NCI-H226 (cell line): ENCODE results near the gene STK32C.
"Not testable (repeated sequence)": the region's sequence is repeated elsewhere in the genome, so short reads cannot be mapped to it uniquely, and the experiment has no call there.

ENCODE experiments used
- DNase-seq: peaks from one replicate; pipeline ENCODE4 v3.0.0-alpha.2; 2015

STK32C gene

DNA sequence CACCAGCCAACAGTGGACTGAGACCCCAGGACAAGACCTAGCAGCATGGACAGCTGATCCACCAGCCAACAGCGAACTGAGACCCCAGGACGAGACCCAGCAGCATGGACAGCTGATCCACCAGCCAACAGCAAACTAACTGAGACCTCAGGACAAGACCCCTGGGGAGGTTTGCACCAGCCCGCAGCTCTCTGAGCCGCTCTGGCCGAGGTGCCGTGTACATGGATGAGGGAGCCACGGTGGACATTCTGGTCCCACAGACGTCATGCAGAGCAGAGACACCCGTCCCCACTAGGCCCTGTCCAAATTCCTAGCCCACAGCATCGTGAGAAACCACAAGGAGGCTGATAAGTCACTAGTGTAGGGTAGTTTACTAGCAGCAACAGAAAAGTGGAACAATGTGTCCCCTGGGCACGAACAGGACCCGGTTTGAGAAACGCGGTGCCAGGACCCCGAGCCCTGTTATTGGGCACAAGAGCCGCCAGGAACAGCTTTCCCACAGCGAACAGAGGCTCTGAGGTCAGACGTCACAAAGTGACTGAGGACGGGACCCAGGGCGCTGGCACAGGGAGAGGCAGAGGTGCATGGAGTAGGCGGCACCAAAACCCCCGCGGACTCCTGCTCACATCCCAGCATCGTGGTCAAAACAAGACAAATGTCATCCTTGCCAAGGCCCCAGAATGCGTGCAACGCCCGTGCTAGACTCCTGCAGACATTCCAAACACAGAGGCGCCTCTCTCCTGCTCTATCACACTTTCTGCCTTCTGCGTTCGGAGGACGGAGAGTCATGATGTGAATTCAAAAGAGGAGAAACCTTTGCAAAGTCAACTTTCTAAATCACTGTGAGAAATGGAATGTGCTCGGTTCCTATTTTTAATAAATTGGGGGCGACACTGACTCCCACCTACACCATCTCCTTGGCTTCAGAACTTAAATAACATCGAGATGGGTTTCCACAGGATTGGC is 8.1 kb downstream of the STK32C start:
- no peak for DNase-seq

DNA sequence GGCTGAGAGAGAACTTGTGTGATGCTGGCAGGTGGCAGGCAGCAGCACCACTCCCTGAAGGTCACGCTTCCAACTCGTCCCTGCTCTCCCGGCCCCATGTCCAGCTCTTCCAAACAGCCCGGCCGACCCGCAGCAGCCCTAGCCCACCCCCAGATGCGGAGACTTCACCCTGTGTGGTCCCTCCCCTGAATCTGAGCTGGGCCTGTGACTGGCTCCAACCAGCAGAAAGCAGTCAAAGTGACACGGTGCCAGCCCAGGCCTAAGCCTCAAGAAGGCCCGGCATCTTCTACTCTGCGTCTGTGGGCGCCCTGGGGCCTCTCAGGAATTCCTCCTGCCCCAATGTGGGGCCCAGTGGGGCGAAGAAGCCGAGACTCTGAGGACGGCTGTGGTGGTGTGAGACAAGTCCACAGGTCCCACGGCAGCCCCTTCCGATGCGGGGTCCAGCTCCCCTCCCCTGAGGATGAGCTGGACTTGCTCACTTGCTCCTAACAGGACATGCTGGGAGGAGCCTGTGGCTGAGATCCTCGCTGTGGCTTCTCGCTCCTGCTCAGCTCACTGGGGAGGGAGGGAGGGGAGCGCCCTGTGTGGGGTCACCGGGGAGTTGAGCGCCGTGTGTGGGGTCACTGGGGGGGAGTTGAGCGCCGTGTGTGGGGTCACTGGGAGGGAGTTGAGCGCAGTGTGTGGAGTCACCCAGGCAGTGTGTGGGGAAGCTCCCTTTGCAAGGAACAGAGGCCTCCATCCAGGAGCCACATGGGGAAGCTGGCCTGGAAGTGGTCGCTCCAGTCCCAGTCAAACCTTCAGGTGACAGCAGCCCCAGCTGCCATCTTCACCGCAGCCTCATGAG is 9.5 kb downstream of the STK32C start:
- DNase-seq, result no peak

DNA sequence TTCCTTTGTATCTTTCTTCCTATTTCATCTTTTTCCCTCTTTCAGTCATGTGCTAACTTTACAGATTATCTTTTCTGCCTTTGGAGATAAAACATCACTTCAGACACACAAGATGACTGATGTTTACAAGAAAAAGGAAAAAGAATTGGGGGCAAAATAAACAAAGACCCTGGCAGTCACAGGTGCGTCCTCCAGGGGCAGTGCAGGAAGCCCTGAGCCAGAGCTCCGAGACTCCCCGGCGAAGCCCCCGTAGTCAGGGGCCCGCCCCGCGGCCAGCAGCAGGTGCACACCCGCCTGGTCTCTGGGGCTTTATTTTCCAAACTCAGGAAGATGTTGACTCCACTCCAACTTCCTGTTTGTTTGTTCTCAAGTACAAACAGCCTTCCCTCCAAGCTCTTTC is 10.2 kb downstream of the STK32C start:
- DNase-seq, result no peak

DNA sequence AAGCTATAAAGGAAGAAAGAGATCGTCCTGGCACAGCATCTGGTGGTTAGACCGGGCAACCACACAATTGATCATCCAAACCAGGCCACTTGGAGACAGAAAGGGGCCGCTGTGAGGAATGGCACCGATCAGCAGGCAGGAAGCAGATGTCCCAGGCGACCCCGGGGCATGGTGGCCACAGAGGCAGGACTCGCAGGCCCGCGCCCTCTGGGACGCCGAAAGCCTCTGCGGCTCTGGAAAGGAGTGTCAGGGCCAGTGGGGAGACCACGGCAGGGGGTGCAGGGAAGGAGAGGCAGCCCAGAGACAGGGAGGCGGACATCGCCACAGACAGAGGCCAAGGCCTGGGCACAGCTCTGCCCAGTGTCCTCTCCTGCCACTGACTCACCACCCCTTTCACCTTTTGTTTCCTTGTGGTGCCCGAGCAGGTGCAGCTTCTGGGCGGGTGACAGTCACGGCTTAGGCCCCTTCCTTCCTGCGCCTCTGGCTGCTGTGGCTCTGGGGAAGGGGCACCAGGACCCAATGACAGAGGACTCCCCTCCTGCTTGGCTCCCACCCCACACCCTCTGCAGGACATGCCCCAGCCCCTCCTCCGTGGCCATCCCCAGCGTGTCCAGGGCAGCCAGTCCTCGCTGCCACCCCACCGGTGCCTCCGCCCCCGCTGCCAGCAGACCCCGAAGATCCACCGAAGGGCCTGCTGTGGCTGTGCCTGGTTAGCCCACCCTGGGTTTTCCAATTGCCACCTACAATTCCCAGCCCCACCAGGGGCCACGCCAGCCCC is 10.9 kb downstream of the STK32C start:
- DNase-seq, result no peak

DNA sequence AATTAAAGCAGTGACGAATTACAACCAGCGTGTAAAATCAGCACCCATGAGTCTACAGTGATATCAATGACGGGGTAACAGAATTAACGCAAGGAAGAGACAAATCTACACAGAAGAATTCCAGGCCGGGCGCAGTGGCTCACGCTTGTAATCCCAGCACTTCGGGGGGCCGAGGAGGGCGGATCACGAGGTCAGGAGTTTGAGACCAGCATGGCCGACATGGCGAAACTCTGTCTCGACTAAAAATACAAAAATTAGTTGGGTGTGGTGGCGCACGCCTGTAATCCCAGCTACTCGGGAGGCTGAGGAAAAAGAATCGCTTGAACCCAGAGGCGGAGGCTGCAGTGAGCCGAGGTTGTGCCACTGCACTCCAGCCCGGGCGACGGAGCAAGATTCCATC is 12.3 kb downstream of the STK32C start:
- not testable (repeated sequence) for DNase-seq

DNA sequence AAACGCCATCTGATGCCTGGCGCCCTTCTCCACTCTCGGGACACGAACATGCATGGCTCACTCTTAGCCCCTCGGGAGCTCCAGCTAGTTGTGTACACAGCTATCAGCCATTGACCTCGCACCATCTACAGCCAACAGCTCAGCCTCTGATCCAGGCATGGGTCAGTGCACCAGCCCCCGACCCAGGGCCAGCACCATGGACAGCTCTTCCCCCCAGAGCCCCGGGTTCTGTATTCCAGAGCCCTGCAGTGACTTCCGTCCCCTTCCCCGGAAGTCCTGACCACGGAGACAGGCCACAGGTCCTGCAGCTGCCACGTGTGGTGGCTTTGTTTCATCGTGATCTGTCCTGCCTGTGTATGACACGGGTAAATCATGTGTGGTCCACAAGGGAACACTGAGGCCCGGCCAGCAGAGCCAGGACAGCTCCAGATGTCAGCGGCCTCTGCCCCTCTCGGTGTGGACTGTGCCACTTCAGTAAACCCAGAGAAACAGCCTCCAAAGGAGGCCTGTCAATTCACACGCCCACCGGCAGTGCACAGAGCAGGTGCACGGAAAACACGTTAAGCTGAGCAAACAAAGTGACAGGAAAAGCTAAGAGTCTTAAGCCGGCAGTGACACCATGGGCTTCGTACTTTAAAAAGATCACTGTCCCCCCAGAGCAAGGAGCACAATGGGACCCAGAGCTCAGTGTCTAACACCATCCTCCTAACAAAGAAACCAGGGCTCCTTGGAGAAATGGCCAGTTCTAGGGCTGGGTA is 13.0 kb downstream of the STK32C start:
- DNase-seq, result no peak

DNA sequence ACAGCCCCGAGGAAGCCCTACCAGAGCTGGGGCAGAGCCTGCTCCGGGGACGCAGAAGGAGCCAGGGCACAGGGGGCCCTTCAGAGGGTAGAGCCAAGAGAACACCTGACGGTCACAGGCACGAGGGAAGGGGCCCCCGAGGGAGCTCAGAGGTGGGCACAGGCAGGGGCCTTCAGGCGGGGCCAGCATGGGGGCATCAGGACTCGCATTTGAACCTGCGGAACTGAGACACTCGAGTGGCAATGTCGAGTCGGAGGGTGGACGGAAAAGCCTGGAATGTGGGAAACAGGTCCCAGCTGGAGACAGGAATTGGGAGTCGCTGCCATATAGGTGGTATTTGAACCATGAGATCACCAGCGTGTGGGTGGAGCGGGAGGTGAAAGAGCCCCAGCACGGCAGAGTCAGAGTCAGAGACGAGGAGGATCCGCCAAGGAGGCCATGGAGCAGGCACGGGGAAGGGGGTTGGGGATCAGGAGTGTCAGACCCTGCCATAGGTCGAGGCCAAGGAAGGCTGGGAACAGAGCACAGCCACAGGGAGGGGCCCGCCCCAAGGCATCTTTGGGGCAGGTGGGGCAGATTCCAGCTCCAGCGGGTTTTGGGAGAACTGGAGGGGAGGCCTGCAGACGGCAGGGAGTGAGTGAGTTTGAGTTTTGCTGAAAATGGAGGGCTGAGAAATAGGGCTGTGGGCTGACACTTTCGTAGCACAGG is 13.8 kb downstream of the STK32C start:
- no peak for DNase-seq

DNA sequence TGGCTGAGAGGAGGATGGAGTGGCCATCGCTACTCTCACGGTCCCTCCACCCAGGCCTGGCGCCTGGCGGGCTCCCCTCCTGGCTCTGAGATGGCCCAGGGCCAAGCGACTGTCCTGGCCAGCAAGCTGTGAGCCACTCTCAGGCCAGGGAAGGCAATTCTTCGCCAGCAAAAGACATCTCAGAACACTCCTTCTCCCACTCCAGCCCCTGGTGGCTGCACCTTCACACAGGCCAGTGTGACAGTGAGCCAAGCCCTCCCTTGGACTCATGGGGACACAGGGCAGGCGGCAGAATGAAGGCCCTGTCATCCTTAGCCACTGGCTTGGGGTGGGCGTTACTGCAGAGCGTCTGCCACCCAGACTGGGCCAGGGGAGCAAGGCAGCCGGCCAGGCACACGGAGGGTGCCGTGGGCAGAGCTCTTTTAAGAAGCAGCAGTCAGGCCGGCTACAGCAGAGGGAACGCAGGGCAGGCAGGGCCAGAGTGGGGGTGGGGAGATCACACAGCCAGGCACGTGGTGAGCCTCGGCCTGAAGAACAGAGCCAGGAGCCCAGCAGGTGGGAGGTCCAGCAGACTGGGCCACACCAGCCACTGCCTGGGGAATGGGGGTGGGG is 14.4 kb downstream of the STK32C start:
- no peak for DNase-seq

DNA sequence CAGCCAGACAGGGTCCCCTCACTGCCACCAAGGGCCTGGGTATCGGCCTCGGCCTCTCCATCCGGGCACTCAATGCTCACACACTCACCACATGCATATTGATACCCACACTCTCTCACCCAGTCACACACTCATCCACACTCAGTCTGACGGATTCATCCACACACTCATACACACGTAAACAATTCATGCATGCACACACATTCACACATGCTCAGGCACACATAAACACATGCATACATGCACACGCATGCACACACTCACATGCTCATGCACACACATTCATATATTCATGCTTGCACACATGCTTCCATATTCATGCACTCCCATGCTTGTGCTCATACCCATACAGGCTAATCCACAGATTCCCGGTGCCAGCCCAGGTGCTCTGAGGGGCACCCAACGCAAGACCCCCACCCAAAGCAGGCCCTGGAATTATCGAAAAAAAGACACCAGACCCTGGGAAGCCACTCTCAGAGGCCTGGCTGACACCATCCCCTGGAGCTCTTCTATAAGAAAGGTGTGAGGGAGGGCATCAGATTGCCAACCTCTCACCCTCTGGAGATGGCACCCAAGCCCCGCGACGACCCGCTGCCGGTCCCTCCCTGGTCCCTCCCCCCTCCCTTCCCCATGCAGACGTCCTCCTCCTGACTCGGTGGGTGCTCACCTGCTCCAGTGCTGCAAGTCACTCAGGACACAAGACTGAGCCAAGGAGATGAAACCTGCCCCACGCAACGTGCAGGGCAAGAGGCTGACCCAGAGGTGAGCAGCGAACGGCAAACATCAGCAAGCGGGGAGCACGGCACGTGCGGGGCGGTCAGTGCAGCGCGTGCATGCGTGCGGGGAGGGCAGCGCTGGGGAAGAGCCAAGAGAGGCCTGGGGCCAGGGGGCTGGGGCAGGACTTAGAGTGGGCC is 15.2 kb downstream of the STK32C start:
- no peak for DNase-seq

DNA sequence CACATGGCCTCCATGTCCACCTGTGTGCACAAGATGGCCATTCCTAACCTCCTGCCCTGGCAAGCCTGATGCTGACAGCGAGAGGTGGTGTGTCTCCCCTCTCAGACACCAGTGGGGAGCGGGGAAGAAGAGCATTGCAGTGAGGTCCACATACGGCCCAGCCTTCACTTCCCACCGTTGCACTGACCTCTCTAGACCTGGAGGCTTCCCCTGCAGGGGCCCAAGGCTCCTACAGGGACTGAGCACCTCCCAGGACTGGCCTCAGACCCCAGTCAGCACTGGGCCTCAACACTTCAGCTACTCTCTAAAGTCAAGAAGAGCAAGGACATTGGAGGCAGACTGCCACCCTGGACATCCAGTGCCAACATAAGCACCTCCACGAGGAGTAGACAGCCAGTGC is 15.9 kb downstream of the STK32C start:
- no peak for DNase-seq

DNA sequence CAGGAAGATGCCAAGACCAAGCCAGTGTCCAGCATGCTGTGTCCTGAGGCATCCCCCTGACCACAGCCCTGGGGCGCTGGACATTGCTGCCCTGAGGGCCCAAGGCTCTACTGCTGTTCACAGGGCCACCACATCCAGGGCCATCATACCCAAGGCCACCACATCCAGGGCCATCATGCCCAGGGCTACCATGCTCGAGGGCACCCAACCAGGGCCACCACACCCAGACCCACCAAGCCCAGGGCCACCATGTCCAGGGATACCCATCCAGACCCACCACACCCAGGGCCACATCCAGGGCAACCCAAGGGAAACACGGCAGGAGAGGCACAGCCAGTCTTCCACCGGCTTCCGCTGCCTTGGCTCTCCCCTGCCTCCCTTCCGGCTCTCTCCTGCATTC is 17.1 kb downstream of the STK32C start:
- no peak for DNase-seq

DNA sequence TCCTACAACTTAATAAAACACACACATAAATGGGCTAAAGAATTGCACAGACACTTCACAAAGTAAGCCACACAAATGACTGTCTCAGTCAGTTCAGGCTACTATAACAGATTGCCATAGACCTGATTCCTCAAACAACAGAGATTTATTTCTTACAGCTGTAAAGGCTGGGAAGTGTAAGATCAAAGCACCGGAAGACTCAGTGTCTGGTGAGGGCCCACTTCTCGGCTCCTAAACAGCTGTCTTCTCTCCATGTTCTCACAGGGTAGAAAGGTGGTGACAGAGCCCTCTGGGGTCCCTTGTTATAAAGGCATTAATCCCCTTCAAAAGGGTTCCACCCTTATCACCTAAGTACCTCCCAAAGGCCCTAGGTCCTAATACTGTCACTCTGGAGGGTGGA is 18.3 kb downstream of the STK32C start:
- DNase-seq, result no peak

DNA sequence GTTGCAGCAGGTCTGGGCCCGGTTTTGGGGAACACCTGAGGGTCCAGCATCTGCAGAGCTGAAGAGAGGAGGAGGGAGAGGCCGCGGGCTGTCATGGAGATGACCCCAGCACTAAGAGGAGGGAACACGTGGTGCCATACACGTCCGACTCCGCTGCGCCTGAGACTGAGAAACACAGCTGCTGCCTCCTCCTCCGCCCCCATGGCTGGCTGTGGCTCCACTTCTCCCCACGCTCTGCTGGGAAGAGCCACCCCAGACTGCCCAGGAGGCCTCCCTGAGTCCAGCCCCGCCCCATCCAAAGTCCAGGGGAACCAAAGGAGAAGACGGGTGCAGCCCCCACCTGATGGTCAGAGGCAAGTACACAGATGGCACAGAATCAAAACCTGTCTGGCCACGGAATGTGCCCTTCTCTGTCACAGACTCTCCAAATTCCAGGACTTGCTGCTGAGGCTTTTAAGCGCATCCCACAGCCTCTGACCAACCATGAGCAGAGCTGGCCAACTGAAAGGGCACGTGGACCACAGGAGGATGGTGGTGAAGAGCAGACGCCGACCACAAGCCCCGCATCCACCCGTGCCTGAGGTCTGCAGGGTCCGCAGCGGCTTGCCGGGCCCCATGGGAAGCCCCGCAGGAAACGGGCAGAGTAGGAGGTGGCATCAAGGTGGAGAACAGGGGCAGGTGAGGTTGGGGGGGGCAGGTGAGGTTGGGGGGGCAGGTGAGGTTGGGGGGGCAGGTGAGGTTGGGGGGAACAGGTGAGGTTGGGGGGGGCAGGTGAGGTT is 24.0 kb downstream of the STK32C start:
- DNase-seq, result no peak

DNA sequence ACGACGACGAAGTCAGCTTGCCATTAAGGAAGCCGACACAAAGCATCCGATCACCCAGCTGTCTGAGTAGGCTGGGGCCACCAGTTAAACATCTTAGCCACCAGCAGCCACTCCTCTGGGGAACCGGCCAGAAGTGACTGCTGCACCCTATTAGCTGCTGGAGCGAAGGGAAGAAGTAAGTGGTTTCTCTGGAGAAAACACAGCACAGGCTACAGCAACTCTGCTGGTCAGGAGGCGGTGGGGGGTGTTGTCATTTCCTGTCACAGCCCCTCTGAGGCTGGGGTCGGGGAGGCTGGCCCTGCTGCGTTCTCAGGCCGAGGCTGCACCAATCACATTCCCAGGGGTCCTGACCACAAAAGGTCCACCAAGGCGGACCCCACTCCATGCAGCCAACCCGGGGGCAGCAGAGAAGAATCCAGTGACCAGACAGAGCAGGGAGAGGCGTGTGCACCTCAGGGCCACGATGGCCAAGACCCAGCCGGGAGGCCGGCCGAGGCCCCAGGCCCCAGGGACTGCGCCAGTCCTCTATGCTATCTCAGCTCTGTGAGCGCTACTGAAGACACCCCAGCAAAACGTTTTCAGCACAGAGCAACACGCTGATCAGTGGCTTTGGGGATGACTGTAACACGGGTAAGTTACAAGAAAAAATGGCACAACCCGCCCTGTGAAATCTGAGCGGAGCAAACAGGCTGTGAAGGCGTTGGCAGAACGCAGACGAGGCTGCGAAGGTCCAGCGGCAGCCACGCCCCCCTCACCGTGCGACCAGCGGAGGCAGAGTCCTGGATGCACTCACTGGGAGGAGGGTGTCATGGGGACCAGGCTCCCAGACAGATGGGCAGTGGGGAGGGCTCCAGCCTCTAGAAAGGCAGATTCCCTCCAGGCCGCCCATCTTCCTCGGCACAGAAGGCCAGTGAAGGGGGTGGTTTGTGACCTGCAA is 24.8 kb downstream of the STK32C start:
- DNase-seq, result no peak

DNA sequence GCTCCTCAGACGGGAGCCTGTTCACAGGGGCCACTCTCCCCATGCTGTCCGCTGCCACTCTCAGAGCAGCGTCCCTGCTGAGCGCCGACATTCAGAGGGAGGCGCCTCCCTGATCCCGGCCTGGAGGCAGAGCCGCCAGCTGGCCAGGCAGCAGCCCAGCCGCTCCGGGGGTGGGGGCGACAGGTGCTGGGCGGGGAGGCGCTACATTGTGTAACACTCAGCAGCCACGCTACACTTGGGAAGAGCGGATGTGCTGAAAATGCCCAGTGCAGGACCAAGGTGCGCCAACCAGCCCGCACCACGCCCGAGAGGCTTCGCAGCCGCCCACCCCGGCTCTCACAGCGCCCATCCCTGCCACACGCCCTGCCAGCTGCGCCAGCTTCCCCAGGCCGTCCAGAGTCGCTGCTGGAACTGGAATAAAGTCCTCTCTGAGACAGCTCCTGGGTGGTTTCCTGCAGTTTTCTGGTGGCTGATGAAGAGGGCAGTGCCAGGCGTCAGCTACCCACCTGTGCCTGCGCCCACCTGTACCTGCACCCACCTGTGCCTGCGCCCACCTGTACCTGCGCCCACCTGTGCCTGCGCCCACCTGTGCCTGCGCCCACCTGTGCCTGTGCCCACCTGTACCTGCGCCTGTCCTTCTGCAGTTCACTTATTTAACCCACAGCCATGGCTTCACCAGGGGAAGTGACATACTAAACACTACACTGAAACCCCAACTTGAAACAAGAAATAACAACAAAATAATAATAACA is 25.7 kb downstream of the STK32C start:
- no peak for DNase-seq

DNA sequence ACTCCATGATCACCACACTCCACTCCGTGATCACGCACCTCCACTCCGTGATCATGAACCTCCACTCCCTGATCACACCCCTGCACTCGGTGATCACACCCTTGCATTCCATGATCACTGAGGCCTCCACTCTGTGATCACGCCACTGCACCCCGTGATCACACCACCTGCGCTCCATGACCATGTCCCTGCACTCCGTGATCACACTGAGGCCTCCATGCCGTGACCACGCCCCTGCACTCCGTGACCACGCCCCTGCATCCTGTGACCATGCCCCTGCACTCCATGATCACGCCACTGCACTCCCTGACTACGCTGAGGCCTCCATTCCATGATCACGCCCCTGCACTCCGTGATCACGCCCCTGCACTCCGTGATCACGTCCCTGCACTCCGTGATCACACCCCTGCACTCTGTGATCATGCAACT is 27.1 kb downstream of the STK32C start:
- no peak for DNase-seq
